ENCODE measurements around the gene ALG2. TPM values are rescaled to one million over a fixed set of nuclear protein-coding genes. Genes with fewer than 3 reads are reported as not detected.

Gene ALG2
- total RNA-seq, 1 donor from 2014 or later: 31.8 TPM

GRCh38 chr9:99177576-99178366 is 44.0 kb downstream of the ALG2 start:
- intact Hi-C loops (cut with micrococcal nuclease): no loop called here

GRCh38 chr9:99176527-99177013 is 45.2 kb downstream of the ALG2 start:
- intact Hi-C loops (cut with micrococcal nuclease): no loop called here

- intact Hi-C loops (cut with micrococcal nuclease): no loop called here
These were observed 47.9 kb downstream of the ALG2 start for GRCh38 chr9:99173570-99174504.

GRCh38 chr9:99172124-99173091 is 49.3 kb downstream of the ALG2 start:
- intact Hi-C loops (cut with micrococcal nuclease): no loop called here

- intact Hi-C loops (cut with micrococcal nuclease): no loop called here
These were observed 50.3 kb downstream of the ALG2 start for GRCh38 chr9:99171225-99172123.

- intact Hi-C loops (cut with micrococcal nuclease): no loop called here
These were observed 51.6 kb downstream of the ALG2 start for GRCh38 chr9:99169982-99170761.

GRCh38 chr9:99169086-99169485 is 52.7 kb downstream of the ALG2 start:
- intact Hi-C loops (cut with micrococcal nuclease): no loop called here

GRCh38 chr9:99167694-99168093 is 54.0 kb downstream of the ALG2 start:
- intact Hi-C loops (cut with micrococcal nuclease): loop anchor here (1.0 kb wide), 1 partner anchor 17 kb away; no protein-coding TSS in a partner anchor

GRCh38 chr9:99167119-99167518 is 54.6 kb downstream of the ALG2 start:
- intact Hi-C loops (cut with micrococcal nuclease): loop anchor here (1.0 kb wide), 1 partner anchor 17 kb away; no protein-coding TSS in a partner anchor

Other genes with a start within 250 kb of the ALG2 start
- 52.8 and 53.5 TPM in 2 replicates for gene TGFBR1, start 116.8 kb downstream of the ALG2 start, total RNA-seq
- gene SEC61B, start 340 bp upstream of the ALG2 start, total RNA-seq: 160 and 162 TPM in 2 replicates